AG04450 (cell line): ENCODE measurements around the gene WDFY1. TPM values are rescaled to one million over a fixed set of nuclear protein-coding genes. Genes with fewer than 3 reads are reported as not detected.
"Not testable (repeated sequence)": the region's sequence is repeated elsewhere in the genome, so short reads cannot be mapped to it uniquely, and the experiment has no call there.

Experiments used
- CTCF ChIA-PET: fragments of 300-600, 350-600 bp; formaldehyde crosslinking; extraction: SDS; loops from one replicate; lab custom pipeline; 2022; ENCODE audit warnings: antibody characterized with exemption, inconsistent platforms; lab: Charles Lee
- POLR2A ChIA-PET: fragments of 350-600 bp; formaldehyde crosslinking; extraction: SDS; loops from one replicate; lab custom pipeline; 2021; ENCODE audit warnings: antibody characterized with exemption, inconsistent platforms; lab: Yijun Ruan, JAX
- DNase-seq: peaks from one replicate; pipeline ENCODE4 v3.0.0-alpha.2; 2011; ENCODE audit warnings: low read depth, low spot score
- H3K27ac ChIP-seq: one replicate; pipeline ENCODE4 v1.5.1; 2012; ENCODE audit warnings: low read depth, low read length, control low read depth
- H3K27me3 ChIP-seq: one replicate; pipeline ENCODE4 v1.6.0; 2012; ENCODE audit warnings: low read length; ENCODE audit not compliant: control insufficient read depth, insufficient read depth
- H3K4me3 ChIP-seq: 2 replicates; pipeline ENCODE4 v1.5.1; 2011; ENCODE audit warnings: mild to moderate bottlenecking, low read depth, low read length, control low read depth
- H3K9me3 ChIP-seq: 2 replicates; pipeline ENCODE4 v1.5.1; 2012; ENCODE audit warnings: low read length; ENCODE audit not compliant: control insufficient read depth, insufficient read depth
- CTCF ChIP-seq: IDR thresholded peaks from 2 replicates; pipeline ENCODE4 v1.5.1; 2011; ENCODE audit warnings: low read depth, low read length, control low read depth, inconsistent platforms
- polyA plus RNA-seq: library from polyadenylated mRNA; depleted of rRNA; stranded (reverse); fragments of >200 nt; gene quantifications from 2 replicates; pipeline ENCODE4 v1.2.3, GENCODE V29; 2011

The WDFY1 gene
- polyA plus RNA-seq, 1 experiment: 74.8 TPM

- no peak for TF ChIP-seq CTCF
- POLR2A ChIA-PET: interaction anchor here (0.7 to 1.0 kb wide), 4 partner anchors 11 to 604 kb away, joined by 3 to 5 read pairs (median 4); no protein-coding TSS in a partner anchor
- Histone ChIP-seq H3K27ac (peak overlapping the region; percentile 47), H3K4me3 (no peak overlapping the region; the same call in 1 of the 2 replicates), H3K27me3 (no peaks in the 10 kb centered on the region), H3K9me3 (no peaks in the 10 kb centered on the region; the same call in 1 of the 2 replicates)
- DNase-seq: no peak
- CTCF ChIA-PET: interaction anchor here (0.7 kb wide), 2 partner anchors 443 to 1005 kb away, joined by 4 read pairs; no protein-coding TSS in a partner anchor
Measured at GRCh38 chr2:223941579-223942277, 3.4 kb downstream of the WDFY1 start.

GRCh38 chr2:223939438-223939837 lies 5.7 kb downstream of the WDFY1 start:
- H3K4me3 ChIP-seq, H3K27me3 ChIP-seq, H3K27ac ChIP-seq, DNase-seq, CTCF ChIA-PET, H3K9me3 ChIP-seq, POLR2A ChIA-PET: not testable (repeated sequence)

- no peaks in the 10 kb centered on the region for H3K9me3 ChIP-seq
- H3K4me3 ChIP-seq: no peak overlapping the region
- POLR2A ChIA-PET: no interaction called here
- no peak for TF ChIP-seq CTCF
- no peak for DNase-seq
- H3K27me3 ChIP-seq: no peaks in the 10 kb centered on the region
- no peak overlapping the region for H3K27ac ChIP-seq
- CTCF ChIA-PET: no interaction called here
Measured at GRCh38 chr2:223937535-223937934, 7.6 kb downstream of the WDFY1 start.

- ChIA-PET POLR2A (no interaction called here), CTCF (no interaction called here)
- H3K27me3 ChIP-seq: no peaks in the 10 kb centered on the region
- no peak for DNase-seq
- no peak overlapping the region for H3K27ac ChIP-seq
- no peak overlapping the region for H3K4me3 ChIP-seq
- TF ChIP-seq CTCF: no peak
- no peaks in the 10 kb centered on the region for H3K9me3 ChIP-seq
Measured at GRCh38 chr2:223936862-223937326, 8.2 kb downstream of the WDFY1 start.

- ChIA-PET POLR2A (no interaction called here), CTCF (no interaction called here)
- TF ChIP-seq CTCF: no peak
- no peak for DNase-seq
- Histone ChIP-seq H3K27me3 (no peaks in the 10 kb centered on the region), H3K27ac (no peak overlapping the region), H3K4me3 (no peak overlapping the region), H3K9me3 (no peaks in the 10 kb centered on the region)
Measured at GRCh38 chr2:223935459-223936125, 9.5 kb downstream of the WDFY1 start.
